ENCODE data around the gene ELP5.
A peak's percentile ranks its signal among the peaks of the same experiment; 100 is the strongest.

ELP5 gene

GRCh38 chr17:7256766-7257456 is 4.9 kb downstream of the ELP5 start:
- no peak for DNase-seq (ENCODE audit: low spot score)

GRCh38 chr17:7258731-7259554 is 6.9 kb downstream of the ELP5 start:
- DNase-seq (ENCODE audit: low spot score): no peak

DNA sequence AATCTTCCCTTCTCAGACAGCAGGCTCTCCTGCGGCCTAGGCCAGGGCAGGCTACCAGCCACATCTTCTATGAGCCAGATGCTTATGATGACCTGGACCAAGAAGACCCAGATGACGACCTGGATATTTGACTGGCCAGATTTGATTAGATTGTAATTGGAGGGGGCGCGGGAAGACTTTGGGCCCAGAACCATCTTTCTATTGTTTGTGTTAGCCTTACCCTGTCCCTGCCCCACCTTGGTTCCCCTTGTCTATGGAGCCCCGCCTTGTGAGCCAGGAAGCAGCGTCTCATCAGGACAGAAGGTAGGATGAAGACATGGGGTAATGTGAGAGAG is 7.5 kb downstream of the ELP5 start:
- DNase-seq (ENCODE audit: low spot score): no peak

GRCh38 chr17:7260151-7260550 is 8.1 kb downstream of the ELP5 start:
- no peak for DNase-seq (ENCODE audit: low spot score)

DNA sequence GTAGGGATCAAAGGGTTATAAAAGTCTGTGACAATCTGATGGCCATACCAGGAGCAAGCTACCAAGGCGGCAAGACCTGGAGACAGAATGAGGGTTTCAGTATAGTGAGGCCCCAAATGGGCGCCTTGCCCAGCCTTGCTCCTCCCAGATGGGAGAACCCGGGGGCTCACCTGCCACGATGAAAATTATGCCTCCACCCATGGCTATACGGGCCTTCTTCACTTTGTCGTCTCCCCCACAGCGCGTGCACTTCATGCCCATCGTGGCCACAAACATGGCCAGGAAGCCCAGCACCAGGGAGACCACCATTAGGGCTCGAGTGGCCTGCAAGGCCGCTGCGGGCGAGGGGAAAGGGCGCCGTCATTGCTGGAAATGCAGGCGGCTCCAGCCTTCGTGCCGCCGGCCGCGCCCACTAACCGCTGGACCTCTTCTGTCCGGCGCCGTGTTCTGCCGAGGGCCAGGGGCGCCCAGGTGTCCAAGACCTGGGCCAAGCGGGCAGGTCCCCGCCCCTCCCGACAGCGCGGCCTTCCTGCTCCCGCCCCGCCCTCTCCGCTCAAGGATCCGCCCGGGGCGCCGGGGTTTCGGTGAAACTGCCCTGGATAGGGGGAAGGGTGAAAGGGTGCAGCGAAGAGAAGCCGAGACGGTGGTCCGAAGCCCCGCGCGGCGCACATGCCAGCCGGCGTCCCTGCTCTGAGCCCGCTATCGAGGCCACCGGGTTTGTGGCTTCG is 8.8 kb downstream of the ELP5 start:
- DNase-seq (ENCODE audit: low spot score): peak; percentile 62

DNA sequence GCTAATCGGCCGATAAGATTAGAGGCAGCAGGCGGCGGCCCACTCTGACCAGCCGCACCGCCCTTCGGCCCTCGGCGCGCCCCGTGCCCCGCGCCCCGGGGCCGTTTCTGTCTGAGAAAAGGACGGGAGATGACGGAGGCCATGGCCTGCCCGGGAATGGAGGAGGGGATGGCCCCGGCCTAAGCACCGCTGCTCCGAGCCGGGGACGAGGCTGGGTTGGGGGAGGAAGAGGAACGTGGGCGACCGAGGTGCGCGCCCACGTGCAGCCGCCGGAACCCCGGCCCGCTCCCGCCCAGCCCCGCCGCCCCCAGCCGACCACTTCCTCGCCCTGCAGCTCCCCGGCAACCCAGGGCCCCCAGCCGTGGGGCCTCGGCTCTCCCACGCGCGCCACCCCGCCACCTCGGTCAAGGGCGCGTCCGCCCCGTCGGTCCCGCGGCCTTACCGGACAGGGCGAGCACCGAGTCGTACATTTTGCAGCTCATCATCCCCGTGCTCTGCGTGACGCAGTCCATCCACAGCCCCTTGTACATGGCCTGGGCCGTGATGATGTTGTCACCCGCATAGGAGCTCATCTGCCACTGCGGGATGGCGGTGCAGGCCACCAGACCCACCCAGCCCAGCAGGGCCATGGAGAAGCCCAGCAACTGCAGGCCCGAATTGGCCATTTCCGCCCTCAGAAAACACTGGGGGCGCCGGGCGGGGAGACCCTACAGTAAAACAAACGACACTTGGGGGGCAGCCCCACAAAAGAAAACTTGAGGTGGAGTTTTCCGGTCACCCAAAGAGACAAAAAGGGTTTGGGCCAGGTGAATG is 9.6 kb downstream of the ELP5 start:
- DNase-seq (ENCODE audit: low spot score): peak; percentile 41

GRCh38 chr17:7262192-7262934 is 10.3 kb downstream of the ELP5 start, which contains the start of gene CLDN7:
Gene CLDN7 (minus strand): TSS chr17:7262478. CDS start chr17:7262043, 435 bp downstream.
- no peak for DNase-seq (ENCODE audit: low spot score)

DNA sequence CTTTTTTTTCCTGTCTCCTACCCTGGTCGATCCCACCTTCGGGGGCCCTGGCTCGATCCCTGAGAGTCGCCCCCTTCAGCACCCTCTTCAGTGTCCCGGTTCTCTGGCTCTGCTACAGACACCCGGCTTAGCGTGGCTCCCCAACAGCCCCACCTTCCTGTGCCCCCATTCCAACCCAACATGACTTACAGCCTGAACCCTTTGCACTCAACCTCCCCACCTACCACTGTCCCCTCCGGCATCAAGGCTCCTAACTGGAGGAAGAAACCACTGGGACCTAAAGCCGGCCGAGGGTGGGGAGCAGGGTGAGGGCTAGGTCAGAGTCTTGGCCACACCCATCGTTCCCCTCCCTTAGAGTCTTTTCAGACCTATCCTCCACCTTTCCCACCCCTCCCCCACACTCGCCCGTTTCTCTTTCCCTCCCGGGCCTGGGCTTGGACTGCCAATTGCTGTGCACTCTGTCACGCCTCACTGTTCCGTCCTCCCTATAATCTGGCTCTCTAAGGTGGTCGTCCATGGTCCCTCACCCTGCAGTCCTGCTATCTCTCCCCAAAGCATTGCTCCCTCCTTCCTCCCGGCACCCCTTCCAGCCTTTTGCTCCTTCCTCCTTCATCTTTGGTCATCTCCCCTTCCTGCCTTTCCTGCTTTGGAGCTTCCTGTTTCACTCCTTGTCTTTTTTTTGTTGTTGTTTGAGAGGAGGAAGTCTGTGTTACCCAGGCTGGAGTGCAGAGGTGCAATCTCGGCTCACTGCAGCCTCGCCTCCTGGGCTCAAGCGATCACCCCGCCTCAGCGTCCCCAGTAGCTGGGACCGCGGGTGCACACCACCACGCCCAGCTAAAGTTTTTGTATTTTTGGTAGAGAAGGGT is 11.2 kb downstream of the ELP5 start:
- no peak for DNase-seq (ENCODE audit: low spot score)

DNA sequence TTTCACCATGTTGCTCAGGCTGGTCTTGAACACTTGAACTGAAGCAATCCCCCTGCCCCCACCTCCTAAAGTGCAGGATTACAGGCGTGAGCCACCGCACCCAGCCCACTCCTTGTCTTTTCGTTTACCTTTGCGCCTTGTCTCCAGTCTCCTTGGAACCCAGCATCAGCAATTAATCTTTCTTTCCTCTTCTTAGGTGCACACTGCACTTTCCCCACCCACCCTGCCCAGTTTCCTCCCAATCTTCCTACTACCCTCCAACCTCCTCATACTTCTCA is 11.7 kb downstream of the ELP5 start:
- no peak for DNase-seq (ENCODE audit: low spot score)

GRCh38 chr17:7266784-7267183 is 14.8 kb downstream of the ELP5 start:
- DNase-seq (ENCODE audit: low spot score): no peak

DNA sequence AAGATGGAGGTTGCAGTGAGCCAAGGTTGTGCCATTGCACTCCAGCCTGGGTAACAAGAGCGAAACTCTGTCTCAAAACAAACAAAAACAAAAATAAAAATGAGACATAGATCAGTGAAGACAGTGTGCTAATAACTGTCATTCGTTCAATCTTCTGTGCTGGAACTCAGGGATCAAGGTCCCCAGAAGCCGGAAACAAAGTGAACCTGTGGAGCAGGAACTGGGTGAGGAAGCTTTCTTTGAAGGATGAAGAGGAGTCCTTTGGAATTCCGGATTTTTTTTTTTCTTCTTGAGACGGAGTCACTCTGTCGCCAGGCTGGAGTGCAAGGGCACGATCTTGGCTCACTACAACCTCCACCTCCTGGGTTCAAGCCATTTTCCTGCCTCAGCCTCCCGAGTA is 27.4 kb downstream of the ELP5 start:
- no peak for DNase-seq (ENCODE audit: low spot score)

GRCh38 chr17:7280519-7281073 is 28.6 kb downstream of the ELP5 start:
- peak; percentile 90 for DNase-seq (ENCODE audit: low spot score)

DNA sequence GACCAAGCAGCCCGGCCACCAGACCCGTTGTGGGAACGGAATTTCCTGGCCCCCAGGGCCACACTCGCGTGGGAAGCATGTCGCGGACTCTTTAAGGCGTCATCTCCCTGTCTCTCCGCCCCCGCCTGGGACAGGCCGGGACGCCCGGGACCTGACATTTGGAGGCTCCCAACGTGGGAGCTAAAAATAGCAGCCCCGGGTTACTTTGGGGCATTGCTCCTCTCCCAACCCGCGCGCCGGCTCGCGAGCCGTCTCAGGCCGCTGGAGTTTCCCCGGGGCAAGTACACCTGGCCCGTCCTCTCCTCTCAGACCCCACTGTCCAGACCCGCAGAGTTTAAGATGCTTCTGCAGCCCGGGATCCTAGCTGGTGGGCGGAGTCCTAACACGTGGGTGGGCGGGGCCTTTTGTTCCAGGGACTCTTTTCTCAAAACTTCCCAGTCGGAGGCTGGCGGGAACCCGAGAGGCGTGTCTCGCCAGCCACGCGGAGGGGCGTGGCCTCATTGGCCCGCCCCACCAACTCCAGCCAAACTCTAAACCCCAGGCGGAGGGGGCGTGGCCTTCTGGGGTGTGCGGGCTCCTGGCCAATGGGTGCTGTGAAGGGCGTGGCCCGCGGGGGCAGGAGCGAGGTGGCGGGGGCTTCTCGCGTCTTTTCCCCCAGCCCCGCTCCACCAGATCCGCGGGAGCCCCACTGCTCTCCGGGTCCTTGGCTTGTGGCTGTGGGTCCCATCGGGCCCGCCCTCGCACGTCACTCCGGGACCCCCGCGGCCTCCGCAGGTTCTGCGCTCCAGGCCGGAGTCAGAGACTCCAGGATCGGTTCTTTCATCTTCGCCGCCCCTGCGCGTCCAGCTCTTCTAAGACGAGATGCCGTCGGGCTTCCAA is 29.3 kb downstream of the ELP5 start, which contains the start of gene SLC2A4:
SLC2A4 (plus strand) TSS at position 645 of the 879 bp plus-strand sequence; CDS start at position 862, 217 bp downstream.
- DNase-seq (ENCODE audit: low spot score): peak; percentile 97

- DNase-seq (ENCODE audit: low spot score): no peak
Measured at GRCh38 chr17:7281953-7282751, 30.1 kb downstream of the ELP5 start.

DNA sequence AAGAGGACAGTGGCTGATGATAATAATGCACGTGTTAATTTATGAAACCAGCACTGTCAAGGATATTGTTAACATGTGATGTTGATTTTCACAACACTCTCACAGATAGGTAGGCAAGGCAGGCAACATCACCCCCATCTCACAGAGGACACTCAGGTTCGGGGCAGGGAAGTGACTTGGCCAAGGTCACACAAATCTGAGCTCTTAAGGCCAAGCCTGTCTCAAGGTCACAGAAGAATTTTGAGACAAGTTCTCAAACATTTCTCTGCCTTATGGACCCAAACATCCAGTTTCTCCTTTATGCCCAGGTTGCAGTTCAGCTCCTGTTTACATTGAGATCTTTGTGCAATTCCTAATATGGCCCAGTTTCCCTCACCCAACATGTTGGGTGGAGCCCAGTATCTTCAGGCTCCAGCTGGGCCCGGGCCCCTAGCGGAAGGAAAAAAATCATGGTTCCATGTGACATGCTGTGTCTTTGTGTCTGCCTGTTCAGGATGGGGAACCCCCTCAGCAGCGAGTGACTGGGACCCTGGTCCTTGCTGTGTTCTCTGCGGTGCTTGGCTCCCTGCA is 30.8 kb downstream of the ELP5 start:
- DNase-seq (ENCODE audit: low spot score): no peak

DNA sequence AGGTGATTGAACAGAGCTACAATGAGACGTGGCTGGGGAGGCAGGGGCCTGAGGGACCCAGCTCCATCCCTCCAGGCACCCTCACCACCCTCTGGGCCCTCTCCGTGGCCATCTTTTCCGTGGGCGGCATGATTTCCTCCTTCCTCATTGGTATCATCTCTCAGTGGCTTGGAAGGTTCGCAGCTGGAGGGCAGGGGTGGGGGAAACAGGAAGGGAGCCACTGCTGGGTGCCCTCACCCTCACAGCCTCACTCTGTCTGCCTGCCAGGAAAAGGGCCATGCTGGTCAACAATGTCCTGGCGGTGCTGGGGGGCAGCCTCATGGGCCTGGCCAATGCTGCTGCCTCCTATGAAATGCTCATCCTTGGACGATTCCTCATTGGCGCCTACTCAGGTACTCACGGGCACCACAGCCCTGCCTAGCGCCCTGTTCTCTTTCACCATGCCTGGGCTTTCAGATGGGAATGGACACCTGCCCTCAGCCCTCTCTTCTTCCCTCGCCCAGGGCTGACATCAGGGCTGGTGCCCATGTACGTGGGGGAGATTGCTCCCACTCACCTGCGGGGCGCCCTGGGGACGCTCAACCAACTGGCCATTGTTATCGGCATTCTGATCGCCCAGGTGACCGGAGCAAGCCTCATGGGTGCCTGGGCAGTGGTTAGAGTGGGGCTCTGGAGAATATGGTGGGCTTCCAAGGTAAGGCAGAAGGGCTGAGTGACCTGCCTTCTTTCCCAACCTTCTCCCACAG is 31.6 kb downstream of the ELP5 start:
- DNase-seq (ENCODE audit: low spot score): no peak

DNA sequence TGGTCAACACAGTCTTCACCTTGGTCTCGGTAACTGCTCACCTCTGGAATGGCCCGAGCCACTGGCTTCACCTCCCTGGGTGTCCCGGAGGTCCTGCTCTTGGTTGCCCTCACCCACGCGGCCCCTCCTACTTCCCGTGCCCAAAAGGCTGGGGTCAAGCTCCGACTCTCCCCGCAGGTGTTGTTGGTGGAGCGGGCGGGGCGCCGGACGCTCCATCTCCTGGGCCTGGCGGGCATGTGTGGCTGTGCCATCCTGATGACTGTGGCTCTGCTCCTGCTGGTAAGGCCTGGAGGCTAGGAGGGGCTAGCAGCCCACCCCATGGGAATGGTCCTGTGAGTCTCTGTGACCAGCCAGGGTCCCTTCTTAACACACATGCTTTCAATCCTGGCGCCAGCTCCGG is 32.9 kb downstream of the ELP5 start:
- no peak for DNase-seq (ENCODE audit: low spot score)
